ENCODE results near the gene KIF26A. TPM values are rescaled to one million over a fixed set of nuclear protein-coding genes. Genes with fewer than 3 reads are reported as not detected.
A peak's percentile ranks its signal among the peaks of the same experiment; 100 is the strongest.

Gene KIF26A
- total and polyA plus RNA-seq, 2 experiments from 2014 or later, result 5.6 to 103 TPM

GRCh38 chr14:104176611-104177010 lies 38.2 kb downstream of the KIF26A start (continued):
- TF ChIP-seq REST (IDR thresholded peaks at IDR 0.05; ENCODE audit: unreplicated experiment) (no peak), EZH2 (IDR thresholded peaks at IDR 0.05; ENCODE audit: low read depth, unreplicated experiment) (no peak), STAT1 (IDR thresholded peaks at IDR 0.05; ENCODE audit: unreplicated experiment) (no peak)
- TF ChIP-seq, protein P1, sequence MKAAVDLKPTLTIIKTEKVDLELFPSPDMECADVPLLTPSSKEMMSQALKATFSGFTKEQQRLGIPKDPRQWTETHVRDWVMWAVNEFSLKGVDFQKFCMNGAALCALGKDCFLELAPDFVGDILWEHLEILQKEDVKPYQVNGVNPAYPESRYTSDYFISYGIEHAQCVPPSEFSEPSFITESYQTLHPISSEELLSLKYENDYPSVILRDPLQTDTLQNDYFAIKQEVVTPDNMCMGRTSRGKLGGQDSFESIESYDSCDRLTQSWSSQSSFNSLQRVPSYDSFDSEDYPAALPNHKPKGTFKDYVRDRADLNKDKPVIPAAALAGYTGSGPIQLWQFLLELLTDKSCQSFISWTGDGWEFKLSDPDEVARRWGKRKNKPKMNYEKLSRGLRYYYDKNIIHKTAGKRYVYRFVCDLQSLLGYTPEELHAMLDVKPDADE (IDR thresholded peaks at IDR 0.05), result no peak

GRCh38 chr14:104177411-104177810 lies 39.0 kb downstream of the KIF26A start:
- ATAC-seq (peak; percentile 36), DNase-seq (ENCODE audit: low spot score) (no peak)
- Histone ChIP-seq H2AFZ (no peak overlapping the region), H3K36me3 (ENCODE audit: insufficient read depth) (no peaks in the 10 kb centered on the region), H3K4me3 (no peak overlapping the region), H3K9me2 (ENCODE audit: insufficient read depth) (no peaks in the 10 kb centered on the region), H3K4me1 (ENCODE audit: insufficient read depth) (no peaks in the 10 kb centered on the region), H3K4me2 (no peak overlapping the region), H3K79me2 (replicated peaks; ENCODE audit: insufficient read depth) (no peaks in the 10 kb centered on the region), H3K27me3 (ENCODE audit: insufficient read depth) (no peaks in the 10 kb centered on the region), H4K20me1 (replicated peaks; ENCODE audit: insufficient read depth) (no peaks in the 10 kb centered on the region), H3F3A (replicated peaks; ENCODE audit: low read depth) (no peaks in the 10 kb centered on the region), H3K27ac (ENCODE audit: low read depth) (no peak overlapping the region)
- 0 out of 3 replicates have a peak, but pooled peaks cover 2% of the 10 kb centered on the region for H3K36me3 Mint-ChIP-seq (ENCODE audit: low read depth)
- no peak overlapping the region for H3K4me3 Mint-ChIP-seq
- no peaks in the 10 kb centered on the region; the same call in 2 of the 3 replicates for H3K4me1 Mint-ChIP-seq
- no peaks in the 10 kb centered on the region for H3K9me3 Mint-ChIP-seq
- peaks cover 6% of the 10 kb centered on the region for H3K27me3 Mint-ChIP-seq (ENCODE audit: insufficient read depth, low read depth, poor library complexity)
- H3K27ac Mint-ChIP-seq, result no peak overlapping the region
- TF ChIP-seq JUNB (IDR thresholded peaks at IDR 0.05; ENCODE audit: unreplicated experiment) (no peak), NANOG (IDR thresholded peaks at IDR 0.05; ENCODE audit: borderline replicate concordance) (no peak), EZH2phosphoT487 (IDR thresholded peaks at IDR 0.05; ENCODE audit: unreplicated experiment) (no peak), ZNF462 (CRISPR knock-in tag; IDR thresholded peaks at IDR 0.05) (no peak), ZNF114 (CRISPR knock-in tag; IDR thresholded peaks at IDR 0.05) (no peak), REST (IDR thresholded peaks at IDR 0.05; ENCODE audit: unreplicated experiment) (no peak)
- TF ChIP-seq, protein P1 (IDR thresholded peaks at IDR 0.05), result no peak
